GM19455 (cell line): ENCODE measurements around the gene ANKHD1.

Experiments used
- ATAC-seq: cut with Tn5 transposase; IDR thresholded peaks from one replicate; pipeline ENCODE4 v1.9.1; 2021; ENCODE audit not compliant: unreplicated experiment

ANKHD1 gene

DNA sequence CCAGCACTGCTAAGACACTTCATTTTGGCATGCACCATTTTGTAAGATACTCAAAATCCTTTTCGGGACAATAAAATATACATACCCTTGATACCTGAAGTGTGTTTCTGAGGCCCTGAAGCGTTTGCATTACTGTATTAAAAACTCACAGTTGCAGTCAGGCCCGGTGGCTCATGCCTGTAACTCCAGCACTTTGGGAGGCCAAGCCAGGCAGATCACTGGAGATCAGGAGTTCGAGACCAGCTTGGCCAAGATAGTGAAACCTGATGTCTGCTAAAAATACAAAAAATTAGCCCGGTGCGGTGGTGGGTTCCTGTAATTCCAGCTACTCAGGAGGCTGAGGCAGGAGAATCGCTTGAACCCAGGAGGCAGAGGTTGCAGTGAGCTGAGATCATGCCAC, 143.4 kb downstream of the ANKHD1 start:
- ATAC-seq: no peak

DNA sequence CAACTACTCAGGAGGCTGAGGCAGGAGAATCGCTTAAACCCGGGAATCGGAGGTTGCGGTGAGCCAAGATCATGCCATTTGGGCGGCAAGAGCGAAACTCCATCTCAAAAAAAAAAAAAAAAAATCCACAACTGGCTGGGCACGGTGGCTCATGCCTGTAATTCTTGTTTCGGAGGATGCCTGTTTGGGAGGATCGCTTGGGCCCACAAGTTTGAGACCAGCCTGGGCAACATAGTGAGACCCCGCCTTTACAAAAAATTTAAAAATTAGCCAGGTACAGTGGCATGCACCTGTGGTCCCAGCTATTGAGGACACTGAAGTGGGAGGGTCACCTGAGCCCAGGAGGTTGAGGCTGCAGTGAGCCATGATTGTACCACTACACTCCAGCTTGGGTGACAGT, 144.0 kb downstream of the ANKHD1 start:
- no peak for ATAC-seq

DNA sequence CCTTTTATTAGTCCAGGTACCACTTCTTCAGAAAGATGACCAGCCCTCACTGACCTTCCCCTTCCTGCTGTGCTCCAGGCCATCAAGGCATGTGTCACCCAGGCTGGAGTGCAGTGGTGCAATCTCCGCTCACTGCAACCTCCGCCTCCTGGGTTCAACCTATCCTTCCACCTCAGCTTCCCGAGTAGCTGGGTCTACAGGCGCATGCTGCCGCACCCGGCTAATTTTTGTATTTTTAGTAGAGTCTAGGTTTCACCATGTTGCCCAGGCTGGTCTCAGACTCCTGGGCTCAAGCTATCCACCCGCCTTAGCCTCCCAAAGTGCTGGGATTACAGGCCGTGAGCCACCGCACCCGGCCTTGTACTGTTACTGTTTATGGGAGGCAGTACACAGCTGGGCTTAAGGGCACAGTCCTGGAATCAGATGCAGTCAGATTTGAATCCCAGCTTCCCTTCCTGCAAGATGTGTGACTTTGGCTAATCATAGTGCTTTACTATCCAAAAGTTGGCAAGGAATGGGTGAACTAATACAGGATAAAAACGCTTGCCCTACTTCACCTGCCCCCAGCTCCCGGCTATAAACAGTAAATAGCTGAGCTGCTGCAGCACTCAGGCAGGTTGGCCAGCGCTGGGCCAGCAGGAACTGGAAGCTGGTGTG, 145.3 kb downstream of the ANKHD1 start:
- no peak for ATAC-seq

DNA sequence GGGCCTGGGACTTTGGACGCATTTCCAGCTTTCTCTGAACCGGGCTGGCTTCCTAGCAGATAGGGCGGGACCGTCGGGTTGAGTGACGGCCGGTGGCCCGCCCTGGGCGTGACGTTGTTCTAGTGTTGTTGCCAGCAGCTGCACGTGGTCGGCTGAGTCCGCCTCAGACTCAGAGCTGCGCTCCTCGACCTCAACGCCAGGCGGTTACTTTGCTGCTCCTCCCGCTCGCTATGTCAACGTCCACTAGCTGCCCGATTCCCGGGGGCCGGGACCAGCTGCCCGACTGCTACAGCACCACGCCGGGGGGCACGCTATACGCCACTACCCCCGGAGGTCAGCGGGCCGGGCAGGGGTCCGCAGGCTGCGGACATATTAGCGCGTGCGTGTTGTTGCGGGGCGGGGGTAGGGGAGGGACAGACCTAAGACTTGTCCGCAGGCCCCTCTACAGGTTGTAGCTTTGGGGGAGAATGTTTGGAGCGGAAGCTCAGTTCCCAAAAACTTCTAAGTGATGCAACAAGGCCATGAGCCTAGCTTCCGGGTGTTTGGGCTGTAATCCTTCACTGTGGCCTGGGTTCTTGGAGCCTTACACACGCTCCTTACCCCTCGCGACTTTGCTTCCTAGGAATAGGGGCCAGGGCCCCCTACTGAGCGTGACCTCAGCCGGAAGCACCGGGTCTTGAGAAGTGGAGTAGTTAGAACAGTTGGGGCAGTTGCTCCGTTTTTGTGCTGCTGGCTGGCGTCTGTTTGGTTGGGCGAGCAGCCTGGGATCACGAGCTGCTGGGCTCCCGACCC, 146.1 kb downstream of the ANKHD1 start, which contains the start of gene EIF4EBP3:
TSS of gene EIF4EBP3 (plus strand) at position 155 of the 792 bp plus-strand sequence. CDS start at position 231, 76 bp downstream.
- peak; percentile 93 for ATAC-seq

DNA sequence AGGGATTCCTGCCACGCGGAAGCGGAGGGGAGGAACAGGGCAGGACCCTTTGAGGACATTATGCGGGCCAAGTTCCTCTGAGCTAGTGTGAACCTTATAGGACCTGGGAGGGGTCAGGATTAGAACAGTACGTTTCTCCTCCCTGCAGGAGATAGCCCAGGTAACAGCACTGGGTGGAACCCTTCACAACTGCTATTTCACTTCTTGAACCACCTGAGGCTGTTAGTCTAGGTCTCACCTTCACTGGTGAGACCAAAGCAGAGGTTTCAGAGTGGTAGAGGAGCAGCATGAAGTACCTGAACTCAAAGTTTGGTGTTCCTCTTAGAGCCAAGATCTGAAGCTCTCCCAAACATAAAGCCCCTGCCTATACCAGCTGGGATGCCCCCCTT, 146.7 kb downstream of the ANKHD1 start:
- ATAC-seq: no peak

DNA sequence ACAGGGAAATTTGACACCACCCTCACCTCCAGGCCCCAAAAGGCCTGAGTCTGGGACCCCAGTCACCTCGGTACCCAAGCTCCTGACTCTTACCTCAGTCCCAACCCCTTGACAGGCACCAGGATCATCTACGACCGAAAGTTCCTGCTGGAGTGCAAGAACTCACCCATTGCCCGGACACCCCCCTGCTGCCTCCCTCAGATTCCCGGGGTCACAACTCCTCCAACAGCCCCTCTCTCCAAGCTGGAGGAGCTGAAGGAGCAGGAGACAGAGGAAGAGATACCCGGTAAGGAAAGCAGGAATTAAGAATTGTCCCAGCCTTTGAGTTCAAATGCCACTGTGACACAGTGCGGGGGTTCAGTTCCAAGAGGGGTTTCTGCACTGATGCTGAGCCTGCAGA, 147.2 kb downstream of the ANKHD1 start:
- no peak for ATAC-seq

DNA sequence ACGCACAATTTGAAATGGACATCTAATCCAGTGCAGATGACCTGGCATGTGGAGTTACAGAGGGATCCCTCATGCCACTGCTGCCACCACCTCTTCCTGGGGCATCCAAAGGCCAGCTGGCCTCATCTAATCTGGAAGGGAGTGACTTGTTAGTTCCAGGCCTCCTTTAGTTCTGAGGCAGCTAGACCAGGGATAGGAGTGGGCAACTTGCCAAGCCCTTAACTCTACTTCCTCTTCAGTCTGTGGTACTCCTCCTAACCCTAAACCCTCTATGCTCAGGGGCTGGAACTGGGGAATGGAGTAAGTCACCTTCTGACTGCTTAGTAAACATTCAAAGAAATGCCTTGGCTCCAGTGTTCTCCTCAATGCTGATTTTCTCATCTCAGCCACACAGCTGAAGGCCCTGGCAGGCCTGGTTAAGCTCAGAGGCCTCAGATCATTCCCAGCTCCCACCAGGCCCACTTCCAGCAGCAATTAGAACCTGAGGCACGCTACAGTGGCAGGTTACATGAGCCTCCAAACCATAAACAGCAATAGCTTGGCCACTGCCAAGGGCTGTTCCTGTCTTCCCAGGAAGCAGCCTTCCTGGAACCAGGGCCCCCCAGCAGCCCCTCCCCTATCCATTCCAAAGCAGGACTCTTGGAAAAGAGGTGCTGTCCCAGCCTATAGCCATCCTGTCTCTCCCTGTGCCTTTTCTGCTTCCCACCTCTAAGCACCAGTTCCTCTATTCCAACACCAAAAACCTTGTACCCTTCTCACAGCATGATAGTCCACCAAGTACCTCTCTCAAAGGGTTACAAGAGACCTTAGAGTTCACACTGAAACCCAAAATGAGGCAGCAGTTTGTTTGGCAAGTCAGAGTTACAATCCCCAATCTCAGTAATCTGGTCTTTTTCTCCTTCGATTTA, 147.9 kb downstream of the ANKHD1 start:
- no peak for ATAC-seq

DNA sequence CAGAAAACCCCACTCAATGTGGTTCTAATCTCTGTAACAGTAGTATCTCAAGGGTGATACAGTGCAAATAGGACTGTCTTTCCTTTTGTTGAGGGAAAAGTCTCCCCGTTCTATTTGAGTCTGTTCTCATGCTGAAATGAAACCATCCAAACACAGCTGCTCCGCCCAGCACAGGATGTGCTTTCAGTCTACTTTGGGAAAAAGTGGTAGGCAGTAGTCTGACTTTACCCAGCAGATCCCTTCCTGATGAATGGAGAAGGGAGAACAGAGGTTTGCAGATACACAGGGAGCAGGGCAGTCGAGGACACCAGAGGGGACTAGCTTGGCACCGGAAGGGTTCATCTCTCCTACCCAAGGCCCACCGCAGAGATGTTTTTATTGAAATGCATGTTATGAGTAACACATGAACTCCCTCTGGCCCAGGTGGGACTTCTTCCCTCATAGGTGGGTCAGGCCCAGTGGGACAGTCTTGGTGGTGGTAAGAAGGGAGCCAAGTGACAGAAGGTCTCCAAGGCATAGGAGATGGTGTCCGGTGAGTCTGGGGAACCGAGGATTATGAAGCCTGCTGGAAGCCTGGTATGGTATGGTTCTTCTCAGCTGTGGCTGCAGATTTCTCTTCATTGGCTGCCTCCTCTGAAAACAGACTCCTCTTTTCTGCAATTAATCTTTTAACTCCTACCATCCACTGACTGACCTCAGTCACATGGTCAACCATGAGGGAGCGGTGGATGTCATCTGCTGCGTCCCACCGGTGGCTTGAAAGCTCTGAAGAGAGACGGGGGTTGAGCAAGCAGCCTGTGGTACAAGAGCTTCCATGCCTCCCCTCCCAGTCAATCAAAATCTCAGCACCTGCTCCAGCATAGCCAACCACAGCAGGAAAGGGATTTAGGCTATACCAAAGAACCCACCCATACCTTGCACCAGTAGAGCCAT, 148.8 kb downstream of the ANKHD1 start:
- no peak for ATAC-seq

DNA sequence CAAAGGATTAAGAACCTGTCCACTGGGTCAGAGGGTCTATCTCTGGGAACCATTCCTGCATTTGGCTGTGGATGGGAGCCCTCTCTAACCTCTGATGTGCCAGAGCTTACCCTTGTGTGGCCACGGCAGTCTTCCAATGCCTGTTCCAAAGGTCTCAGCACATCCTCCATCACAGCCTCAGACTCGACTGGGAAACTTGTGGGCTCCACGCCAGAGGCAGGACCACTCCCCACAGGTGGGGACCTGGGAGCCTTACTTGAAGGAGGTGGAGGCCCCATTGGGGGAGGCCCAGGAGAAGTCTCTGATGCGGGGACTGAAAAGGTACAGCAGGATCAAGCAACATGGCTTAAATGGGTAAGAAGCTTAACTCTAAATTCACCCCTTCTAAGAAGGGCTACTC, 150.2 kb downstream of the ANKHD1 start:
- no peak for ATAC-seq

DNA sequence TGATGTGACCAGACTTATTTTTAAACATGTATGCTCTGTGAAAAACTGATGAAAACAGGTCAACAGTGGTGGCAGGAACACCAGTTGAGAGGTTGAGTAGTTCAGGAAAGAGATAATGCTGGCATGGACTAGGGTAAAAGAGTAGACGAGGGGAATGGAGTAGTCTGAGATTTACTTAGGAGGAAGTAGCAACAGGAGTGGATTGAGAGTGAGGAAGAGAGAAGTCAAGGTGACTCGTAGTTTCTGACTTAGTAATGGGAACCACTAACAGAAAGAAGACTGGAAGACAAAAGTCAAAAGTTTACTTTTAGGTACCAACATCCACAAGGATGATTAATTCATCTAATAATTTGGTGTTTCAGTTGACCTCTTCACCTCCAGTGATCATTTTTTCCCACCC, 152.0 kb downstream of the ANKHD1 start:
- no peak for ATAC-seq

DNA sequence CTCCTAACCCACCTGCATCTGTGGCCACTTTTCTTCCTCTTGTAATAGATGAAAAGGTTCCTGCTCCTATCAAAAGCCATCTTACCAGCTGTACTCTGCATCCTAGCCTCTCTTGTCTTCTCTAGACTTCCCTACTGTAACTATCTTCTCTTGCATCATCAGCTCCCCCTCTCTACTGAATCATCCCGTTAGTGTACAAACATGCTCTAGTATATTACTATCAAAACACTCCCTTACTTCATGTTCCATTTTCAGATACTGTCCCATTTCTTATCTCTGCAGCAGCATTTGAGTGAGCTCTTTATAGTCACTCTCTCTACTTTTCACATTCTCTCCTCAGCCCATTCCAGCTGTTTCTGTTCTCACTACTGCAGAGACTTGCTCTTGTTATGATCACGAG, 152.8 kb downstream of the ANKHD1 start:
- ATAC-seq: no peak

DNA sequence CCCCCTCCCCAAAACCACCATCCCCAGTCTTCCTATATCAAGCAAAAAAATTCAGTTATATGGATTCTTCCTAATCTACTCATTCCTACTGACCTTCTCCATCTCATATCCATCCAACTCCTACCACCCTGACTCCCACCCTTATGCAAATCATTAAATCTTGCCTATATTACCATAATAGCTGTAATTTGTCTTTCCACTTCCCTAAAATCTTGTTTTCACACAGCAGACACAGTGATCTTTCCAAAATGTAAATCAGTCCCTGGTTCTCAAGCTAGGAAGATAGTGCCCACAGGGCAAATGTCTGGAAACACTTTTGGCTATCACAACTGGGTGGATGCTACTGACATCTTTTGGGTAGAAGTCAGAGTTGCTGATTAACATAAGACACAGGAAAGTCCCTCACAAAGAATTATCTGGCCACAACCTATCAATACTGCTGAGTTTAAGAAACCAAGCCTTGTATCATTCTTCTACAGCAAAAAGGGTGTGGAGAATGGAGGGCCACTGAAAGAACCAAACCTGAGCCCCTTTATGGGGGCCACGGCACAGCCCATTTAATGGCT, 154.2 kb downstream of the ANKHD1 start:
- ATAC-seq: no peak

DNA sequence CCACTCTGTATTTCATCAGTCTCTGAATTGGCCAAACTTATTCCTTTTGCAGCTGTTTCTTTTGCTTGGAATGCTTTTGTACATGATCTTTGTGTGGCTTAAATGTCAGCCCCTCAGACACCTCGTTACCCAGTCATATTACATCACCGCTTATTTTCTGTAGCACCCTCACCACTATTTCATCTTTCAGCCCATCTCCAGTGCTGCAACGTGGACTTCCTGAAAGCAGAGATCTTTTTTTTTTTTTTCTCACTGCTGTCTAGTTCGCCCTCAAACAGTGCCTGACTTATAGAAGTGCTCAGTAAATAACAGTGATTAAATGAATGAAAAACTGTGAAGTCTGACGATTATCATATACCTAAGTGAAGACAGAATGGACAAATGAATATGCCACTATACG, 154.8 kb downstream of the ANKHD1 start:
- ATAC-seq: no peak

DNA sequence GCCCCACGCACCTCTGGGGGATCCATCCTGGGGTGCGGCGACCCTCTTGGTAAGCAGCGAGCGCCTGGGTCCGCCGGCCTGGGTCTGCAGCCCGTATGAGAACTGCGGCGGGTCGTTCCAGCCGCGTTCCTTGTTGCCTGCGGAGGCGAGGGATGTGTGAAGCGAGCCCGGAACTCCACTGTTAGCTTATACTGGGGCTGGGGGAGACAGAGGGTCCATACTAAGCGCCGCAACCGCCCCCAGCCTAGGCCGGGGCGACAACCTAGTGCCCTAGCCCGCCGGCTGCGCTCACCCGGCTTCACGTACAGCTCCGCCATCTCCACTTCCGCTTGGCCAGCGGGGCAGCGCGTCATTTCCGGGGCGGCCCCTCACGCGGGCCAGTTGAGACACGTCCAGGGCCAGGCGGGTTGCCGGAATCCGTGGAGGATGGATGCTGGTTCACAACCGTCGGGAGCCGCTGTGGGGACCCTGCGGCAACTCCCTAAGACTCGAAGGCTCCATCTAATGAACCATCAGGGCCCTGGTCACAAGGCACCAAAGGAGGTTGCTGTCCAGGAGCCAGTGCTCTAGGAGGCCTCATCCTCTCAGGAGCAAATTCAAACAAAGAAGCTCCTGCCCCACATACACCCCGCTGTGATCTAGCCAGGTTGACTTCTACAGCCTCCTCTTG, 155.6 kb downstream of the ANKHD1 start, which contains the start of gene SRA1:
TSS of gene SRA1 (minus strand) at position 338 of the 670 bp plus-strand sequence. CDS start at position 317, 21 bp downstream.
- peak; percentile 97 for ATAC-seq

DNA sequence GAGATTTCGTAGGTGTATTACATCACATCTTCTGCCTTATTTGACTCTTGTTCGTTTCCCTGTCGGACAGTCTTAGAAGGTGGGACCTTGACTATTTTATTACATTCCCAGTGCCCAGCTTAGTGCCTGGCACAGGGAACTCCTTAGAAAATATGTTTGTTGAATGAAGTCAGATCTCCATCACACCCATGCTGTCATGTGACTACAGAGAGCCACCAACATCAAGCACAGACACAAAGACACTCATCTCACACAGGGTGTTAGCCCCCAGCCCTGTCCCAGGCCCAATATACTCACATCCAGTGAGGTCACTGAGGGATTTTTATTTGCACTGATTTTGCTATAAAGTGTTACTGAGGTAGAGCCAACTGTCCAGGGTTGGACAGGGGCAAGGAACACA, 156.3 kb downstream of the ANKHD1 start:
- no peak for ATAC-seq

DNA sequence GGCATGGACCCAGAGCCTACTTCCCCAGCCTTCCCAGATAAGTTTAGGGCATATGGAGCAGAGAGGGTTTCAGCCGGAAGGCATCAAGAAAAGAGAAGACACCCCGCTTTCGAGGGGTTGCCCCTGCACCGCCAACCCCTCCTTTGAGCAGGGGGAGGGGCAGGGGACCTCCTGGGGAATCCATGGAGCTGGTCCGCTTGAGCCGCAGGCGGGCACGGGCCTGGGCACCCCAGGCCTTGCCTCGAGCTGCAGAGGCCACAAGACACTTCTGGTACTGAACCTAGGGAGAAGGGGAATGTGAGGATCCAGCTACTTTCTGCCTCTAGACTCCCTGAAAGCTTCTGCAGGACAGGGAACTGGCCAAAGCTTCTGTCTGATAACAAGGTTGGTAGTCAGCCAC, 156.9 kb downstream of the ANKHD1 start:
- no peak for ATAC-seq

DNA sequence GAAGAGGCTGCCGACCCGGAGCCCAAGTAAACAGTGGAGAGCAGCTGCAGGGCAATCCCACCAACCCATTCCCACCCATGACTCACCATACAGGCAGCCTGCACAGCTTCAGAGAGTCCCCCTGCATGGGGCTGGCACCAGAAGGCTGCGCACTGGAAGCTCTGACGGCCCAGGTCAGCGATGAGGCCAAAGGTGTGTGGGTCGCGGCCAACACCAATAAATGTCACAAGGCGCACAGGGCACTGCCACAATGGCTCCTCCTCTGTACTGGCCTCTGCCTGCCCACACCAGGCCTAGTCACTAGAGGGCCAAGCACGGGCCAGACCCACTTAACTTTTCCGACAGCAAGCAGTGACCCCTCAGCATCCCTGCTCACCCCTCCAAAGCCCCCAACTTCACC, 158.6 kb downstream of the ANKHD1 start:
- no peak for ATAC-seq

DNA sequence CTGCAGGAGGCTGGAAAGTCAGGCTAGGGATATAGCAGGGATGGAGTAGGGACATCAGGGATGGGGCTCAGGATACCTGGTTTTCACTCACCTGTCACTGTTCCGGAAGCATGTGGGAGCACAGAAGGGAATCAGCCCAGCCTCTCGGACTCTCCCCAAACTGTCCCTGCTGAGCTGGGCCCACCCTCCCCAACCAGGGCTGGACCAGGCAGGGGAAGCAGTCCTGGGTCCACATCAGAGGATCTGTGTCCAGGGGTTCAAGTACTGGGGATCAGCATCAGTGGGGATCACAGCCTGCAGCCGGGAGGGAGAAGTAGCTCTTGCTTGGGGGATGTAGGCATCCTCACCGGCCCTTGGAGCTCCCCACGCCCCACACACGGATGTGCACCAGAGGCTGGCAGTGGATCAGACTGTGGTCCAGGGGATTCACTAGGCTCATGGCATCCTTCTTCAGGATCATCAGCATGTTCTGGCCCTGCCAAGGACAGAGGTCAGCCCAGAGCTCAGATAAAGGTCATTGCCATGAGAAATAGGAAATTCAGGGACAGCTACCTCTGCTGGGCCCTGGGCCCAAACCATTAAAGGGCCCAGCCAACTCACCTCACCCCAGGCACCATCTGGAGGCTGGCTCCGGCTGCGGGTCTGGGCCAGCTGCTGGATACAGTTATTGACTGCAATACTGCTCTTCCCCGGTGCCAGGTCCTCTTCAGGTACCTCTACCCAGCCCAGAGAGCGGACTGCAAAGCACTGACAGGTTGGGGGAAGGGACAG, 160.3 kb downstream of the ANKHD1 start:
- ATAC-seq: no peak

DNA sequence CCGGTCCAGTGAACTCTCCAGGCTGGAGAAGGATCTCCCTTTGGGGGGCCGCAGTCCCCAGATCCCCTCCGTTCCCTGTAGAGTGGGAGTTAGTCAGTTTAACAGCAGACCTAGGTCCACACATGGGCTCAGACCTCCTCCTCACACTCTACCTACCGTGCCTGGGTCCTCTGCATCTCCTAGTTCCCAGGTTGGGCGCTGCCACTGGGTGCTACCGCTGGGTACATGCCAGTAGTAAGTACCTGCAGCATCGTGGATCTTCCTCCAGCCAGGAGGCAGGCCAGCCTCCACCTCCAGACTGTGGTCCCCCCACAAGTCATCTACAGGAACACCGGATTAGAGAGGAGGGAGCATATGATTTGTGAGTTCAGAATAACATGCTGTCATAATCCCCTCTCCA, 162.0 kb downstream of the ANKHD1 start:
- ATAC-seq: no peak
